Immature natural killer cell (primary cell): ENCODE data around the gene GPR146. TPM values are rescaled to one million over a fixed set of nuclear protein-coding genes. Genes with fewer than 3 reads are reported as not detected.
"Not testable (repeated sequence)": the region's sequence is repeated elsewhere in the genome, so short reads cannot be mapped to it uniquely, and the experiment has no call there.

Experiments
- DNase-seq, 3 donors: peaks; one replicate each; pipeline ENCODE4 v3.0.0; 2022; ENCODE audit warnings: mixed read lengths in 1 of 3
- H3K27ac Mint-ChIP-seq, 6 donors: one replicate each; pipeline ENCODE4 v1.8.0; 2020; ENCODE audit warnings: mixed read lengths in 6 of 6, mild to moderate bottlenecking in 5 of 6, inconsistent platforms in 4 of 6, moderate library complexity in 3 of 6
- H3K27me3 Mint-ChIP-seq, 3 donors: one replicate each; pipeline ENCODE4 v1.8.0; 2020 to 2021; ENCODE audit warnings: low read depth in 3 of 3, mild to moderate bottlenecking in 3 of 3, mixed read lengths in 3 of 3, moderate library complexity in 3 of 3, inconsistent platforms in 1 of 3
- H3K36me3 Mint-ChIP-seq, 3 donors: one replicate each; pipeline ENCODE4 v1.8.0; 2020; ENCODE audit warnings: mixed read lengths in 3 of 3, inconsistent platforms in 2 of 3, mild to moderate bottlenecking in 2 of 3
- H3K4me1 Mint-ChIP-seq, 2 donors: one replicate each; pipeline ENCODE4 v1.8.0; 2020; ENCODE audit warnings: inconsistent platforms in 2 of 2, mild to moderate bottlenecking in 2 of 2, mixed read lengths in 2 of 2, moderate library complexity in 1 of 2
- H3K4me3 Mint-ChIP-seq, 5 donors: one replicate each; pipeline ENCODE4 v1.8.0; 2020; ENCODE audit warnings: mild to moderate bottlenecking in 5 of 5, mixed read lengths in 5 of 5, inconsistent platforms in 3 of 5, moderate library complexity in 3 of 5
- H3K9me3 Mint-ChIP-seq, 6 donors: one replicate each; pipeline ENCODE4 v1.8.0; 2020; ENCODE audit warnings: mild to moderate bottlenecking in 6 of 6, mixed read lengths in 6 of 6, inconsistent platforms in 4 of 6, moderate library complexity in 3 of 6
- polyA plus RNA-seq, 3 donors: library from polyadenylated mRNA; unstranded; fragments of 300-500 nt; fragmentation: Illumina TruSeq; gene quantifications; one replicate each; pipeline ENCODE4 v1.2.3, GENCODE V29; 2021

Gene GPR146
- polyA plus RNA-seq, 3 donors from 2014 or later, result 1.1 to 1.9 TPM; not detected in 1

- H3K27ac Mint-ChIP-seq, result no peak overlapping the region
- DNase-seq, result peak; percentile 80 to 82 (median 80)
- peak overlapping the region; percentile 18 to 65 (median 62) for H3K4me3 Mint-ChIP-seq
- no peaks in the 10 kb centered on the region for H3K9me3 Mint-ChIP-seq
- peaks cover 0 to 8% (median 0%) of the 10 kb centered on the region in 3 donors for H3K36me3 Mint-ChIP-seq
- peaks cover 8 to 24% (median 8%) of the 10 kb centered on the region in 3 donors for H3K27me3 Mint-ChIP-seq
- H3K4me1 Mint-ChIP-seq, result peaks cover 7 to 10% of the 10 kb centered on the region in 2 donors
Observed at GRCh38 chr7:1065585-1066241, 21.4 kb downstream of the GPR146 start.

GRCh38 chr7:1066242-1066588 lies 21.9 kb downstream of the GPR146 start:
- H3K36me3 Mint-ChIP-seq, result peaks cover 0 to 8% (median 0%) of the 10 kb centered on the region in 3 donors
- peaks cover 8 to 22% (median 8%) of the 10 kb centered on the region in 3 donors for H3K27me3 Mint-ChIP-seq
- no peak for DNase-seq
- no peak overlapping the region for H3K27ac Mint-ChIP-seq
- H3K4me1 Mint-ChIP-seq, result peaks cover 7 to 10% of the 10 kb centered on the region in 2 donors
- no peak overlapping the region for H3K4me3 Mint-ChIP-seq
- H3K9me3 Mint-ChIP-seq, result no peaks in the 10 kb centered on the region

GRCh38 chr7:1068013-1068412 lies 23.7 kb downstream of the GPR146 start:
- DNase-seq, result no peak
- Mint-ChIP-seq H3K27me3 (peaks cover 1 to 14% (median 5%) of the 10 kb centered on the region in 3 donors), H3K4me3 (no peak overlapping the region), H3K36me3 (no peaks in the 10 kb centered on the region), H3K27ac (no peak overlapping the region), H3K4me1 (peaks cover 10 to 12% of the 10 kb centered on the region in 2 donors), H3K9me3 (no peaks in the 10 kb centered on the region)

- H3K4me1 Mint-ChIP-seq, result peaks cover 15 to 18% of the 10 kb centered on the region in 2 donors
- no peak overlapping the region for H3K27ac Mint-ChIP-seq
- no peaks in the 10 kb centered on the region for H3K9me3 Mint-ChIP-seq
- peaks cover 1 to 11% (median 5%) of the 10 kb centered on the region in 3 donors for H3K27me3 Mint-ChIP-seq
- no peaks in the 10 kb centered on the region for H3K36me3 Mint-ChIP-seq
- no peak overlapping the region for H3K4me3 Mint-ChIP-seq
- DNase-seq, result no peak
Observed at GRCh38 chr7:1068619-1069018, 24.3 kb downstream of the GPR146 start.

GRCh38 chr7:1070544-1071011 lies 26.2 kb downstream of the GPR146 start:
- no peaks in the 10 kb centered on the region for H3K9me3 Mint-ChIP-seq
- H3K36me3 Mint-ChIP-seq, result no peaks in the 10 kb centered on the region
- no peak overlapping the region for H3K4me3 Mint-ChIP-seq
- no peak for DNase-seq
- H3K27me3 Mint-ChIP-seq, result peaks cover 0 to 5% (median 2%) of the 10 kb centered on the region in 3 donors
- H3K4me1 Mint-ChIP-seq, result peaks cover 11 to 14% of the 10 kb centered on the region in 2 donors
- peak overlapping the region in 1 of 6 donors; percentile 40 for H3K27ac Mint-ChIP-seq

GRCh38 chr7:1071731-1072254 lies 27.4 kb downstream of the GPR146 start:
- no peak overlapping the region for H3K4me3 Mint-ChIP-seq
- no peaks in the 10 kb centered on the region for H3K36me3 Mint-ChIP-seq
- no peak for DNase-seq
- H3K27ac Mint-ChIP-seq, result no peak overlapping the region
- H3K9me3 Mint-ChIP-seq, result no peaks in the 10 kb centered on the region
- H3K4me1 Mint-ChIP-seq, result peaks cover 9 to 11% of the 10 kb centered on the region in 2 donors
- peaks cover 0 to 5% (median 2%) of the 10 kb centered on the region in 3 donors for H3K27me3 Mint-ChIP-seq

GRCh38 chr7:1073142-1073977 lies 29.0 kb downstream of the GPR146 start:
- H3K36me3 Mint-ChIP-seq, result no peaks in the 10 kb centered on the region
- peak in 2 of 3 donors; percentile 15 to 17 for DNase-seq
- H3K4me3 Mint-ChIP-seq, result peak overlapping the region; percentile 75 to 86 (median 81)
- H3K9me3 Mint-ChIP-seq, result no peaks in the 10 kb centered on the region
- peak overlapping the region; percentile 2 to 85 (median 42) for H3K27ac Mint-ChIP-seq
- H3K4me1 Mint-ChIP-seq, result peaks cover 9 to 11% of the 10 kb centered on the region in 2 donors
- H3K27me3 Mint-ChIP-seq, result peaks cover under 1 to 5% (median 2%) of the 10 kb centered on the region in 3 donors

GRCh38 chr7:1074018-1074417 lies 29.7 kb downstream of the GPR146 start:
- not testable (repeated sequence) for H3K9me3 Mint-ChIP-seq, H3K27me3 Mint-ChIP-seq, H3K27ac Mint-ChIP-seq, DNase-seq, H3K36me3 Mint-ChIP-seq
- Mint-ChIP-seq H3K4me1 (peaks cover 9 to 11% of the 10 kb centered on the region in 2 donors), H3K4me3 (peak overlapping the region in 1 of 5 donors; percentile 3)

GRCh38 chr7:1074593-1075431 lies 30.5 kb downstream of the GPR146 start:
- Mint-ChIP-seq H3K36me3 (no peaks in the 10 kb centered on the region), H3K27me3 (peaks cover 0 to 3% (median 2%) of the 10 kb centered on the region in 3 donors), H3K9me3 (no peaks in the 10 kb centered on the region), H3K4me1 (peaks cover 9 to 11% of the 10 kb centered on the region in 2 donors), H3K27ac (no peak overlapping the region), H3K4me3 (no peak overlapping the region)
- no peak for DNase-seq

- no peak for DNase-seq
- no peak overlapping the region for H3K27ac Mint-ChIP-seq
- H3K4me3 Mint-ChIP-seq, result no peak overlapping the region
- H3K27me3 Mint-ChIP-seq, result peaks cover 0 to 2% (median 0%) of the 10 kb centered on the region in 3 donors
- peaks cover 9 to 11% of the 10 kb centered on the region in 2 donors for H3K4me1 Mint-ChIP-seq
- no peaks in the 10 kb centered on the region for H3K36me3 Mint-ChIP-seq
- no peaks in the 10 kb centered on the region for H3K9me3 Mint-ChIP-seq
Observed at GRCh38 chr7:1076184-1077072, 32.1 kb downstream of the GPR146 start.

GRCh38 chr7:1078519-1078918 lies 34.2 kb downstream of the GPR146 start:
- peaks cover 0 to 2% (median 0%) of the 10 kb centered on the region in 3 donors for H3K27me3 Mint-ChIP-seq
- H3K36me3 Mint-ChIP-seq, result no peaks in the 10 kb centered on the region
- H3K27ac Mint-ChIP-seq, result no peak overlapping the region
- H3K9me3 Mint-ChIP-seq, result no peaks in the 10 kb centered on the region
- no peak for DNase-seq
- H3K4me1 Mint-ChIP-seq, result peaks cover 0 to 1% of the 10 kb centered on the region in 2 donors
- H3K4me3 Mint-ChIP-seq, result no peak overlapping the region

GRCh38 chr7:1078985-1079384 lies 34.6 kb downstream of the GPR146 start:
- Mint-ChIP-seq H3K36me3 (no peaks in the 10 kb centered on the region), H3K27me3 (peaks cover 0 to 2% (median 0%) of the 10 kb centered on the region in 3 donors), H3K4me1 (no peaks in the 10 kb centered on the region), H3K9me3 (no peaks in the 10 kb centered on the region), H3K27ac (peak overlapping the region in 1 of 6 donors; percentile 40), H3K4me3 (no peak overlapping the region)
- DNase-seq, result no peak
